BJ (cell line): ENCODE results near the gene SUN5. TPM values are rescaled to one million over a fixed set of nuclear protein-coding genes. Genes with fewer than 3 reads are reported as not detected.
"Not testable (repeated sequence)": the region's sequence is repeated elsewhere in the genome, so short reads cannot be mapped to it uniquely, and the experiment has no call there.

Experiments used
- CTCF ChIA-PET: fragments of 350-600 bp; formaldehyde crosslinking; extraction: SDS; loops from one replicate; lab custom pipeline; 2021; ENCODE audit warnings: antibody characterized with exemption, inconsistent platforms; lab: Yijun Ruan, JAX
- POLR2A ChIA-PET: fragments of 300-600 bp; sonication (Branson Sonifier 250); formaldehyde crosslinking; extraction: SDS; loops from one replicate; lab custom pipeline; 2021; ENCODE audit warnings: antibody characterized with exemption; lab: Charles Lee
- DNase-seq: peaks from one replicate; pipeline ENCODE4 v3.0.0-alpha.2; 2011; ENCODE audit warnings: low read depth
- H3K27me3 ChIP-seq: 2 replicates; pipeline ENCODE4 v1.6.0; 2011; ENCODE audit warnings: low read length; ENCODE audit not compliant: control insufficient read depth, insufficient read depth
- H3K36me3 ChIP-seq: 2 replicates; pipeline ENCODE4 v1.5.1; 2011; ENCODE audit warnings: low read length; ENCODE audit not compliant: control insufficient read depth, insufficient read depth
- H3K4me3 ChIP-seq: 2 replicates; pipeline ENCODE4 v1.5.1; 2011; ENCODE audit warnings: low read depth, mild to moderate bottlenecking, control low read depth, low read length
- polyA plus RNA-seq: library from polyadenylated mRNA; depleted of rRNA; stranded (reverse); fragments of >200 nt; gene quantifications from 2 replicates; pipeline ENCODE4 v1.2.3, GENCODE V29; 2011
- TF ChIP-seq, protein P1 (sequence below): IDR thresholded peaks from 2 replicates; pipeline ENCODE4 v1.5.1; 2011; ENCODE audit warnings: low read depth, mild to moderate bottlenecking, control low read depth, inconsistent platforms, low read length, moderate library complexity; ENCODE audit not compliant: insufficient read depth

SUN5 gene
- polyA plus RNA-seq, 1 experiment: not detected

DNA sequence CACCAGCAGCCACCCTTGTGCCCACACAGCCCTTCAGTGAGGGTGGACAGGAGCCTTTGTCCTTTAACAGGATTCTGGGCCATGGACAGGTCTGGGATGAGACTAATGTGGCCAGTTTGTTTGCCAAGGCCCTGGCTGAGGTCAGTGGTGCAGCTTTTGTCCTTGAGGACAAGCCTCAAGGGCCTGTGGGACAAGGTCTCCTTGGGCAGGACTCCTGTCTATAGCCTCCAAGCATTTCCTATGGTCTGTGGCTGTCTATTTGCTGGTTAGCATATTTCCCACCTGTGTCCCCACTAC lies 44.1 kb downstream of the SUN5 start:
- peaks cover 3% of the 10 kb centered on the region; the same call in 1 of the 2 replicates for H3K27me3 ChIP-seq
- H3K36me3 ChIP-seq: no peaks in the 10 kb centered on the region
- TF ChIP-seq, protein P1, sequence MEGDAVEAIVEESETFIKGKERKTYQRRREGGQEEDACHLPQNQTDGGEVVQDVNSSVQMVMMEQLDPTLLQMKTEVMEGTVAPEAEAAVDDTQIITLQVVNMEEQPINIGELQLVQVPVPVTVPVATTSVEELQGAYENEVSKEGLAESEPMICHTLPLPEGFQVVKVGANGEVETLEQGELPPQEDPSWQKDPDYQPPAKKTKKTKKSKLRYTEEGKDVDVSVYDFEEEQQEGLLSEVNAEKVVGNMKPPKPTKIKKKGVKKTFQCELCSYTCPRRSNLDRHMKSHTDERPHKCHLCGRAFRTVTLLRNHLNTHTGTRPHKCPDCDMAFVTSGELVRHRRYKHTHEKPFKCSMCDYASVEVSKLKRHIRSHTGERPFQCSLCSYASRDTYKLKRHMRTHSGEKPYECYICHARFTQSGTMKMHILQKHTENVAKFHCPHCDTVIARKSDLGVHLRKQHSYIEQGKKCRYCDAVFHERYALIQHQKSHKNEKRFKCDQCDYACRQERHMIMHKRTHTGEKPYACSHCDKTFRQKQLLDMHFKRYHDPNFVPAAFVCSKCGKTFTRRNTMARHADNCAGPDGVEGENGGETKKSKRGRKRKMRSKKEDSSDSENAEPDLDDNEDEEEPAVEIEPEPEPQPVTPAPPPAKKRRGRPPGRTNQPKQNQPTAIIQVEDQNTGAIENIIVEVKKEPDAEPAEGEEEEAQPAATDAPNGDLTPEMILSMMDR: no peak
- no peak overlapping the region for H3K4me3 ChIP-seq
- DNase-seq: no peak
- POLR2A ChIA-PET: no interaction called here
- CTCF ChIA-PET: no interaction called here

GRCh38 chr20:32959351-32960221 lies 44.6 kb downstream of the SUN5 start:
- H3K4me3 ChIP-seq: no peak overlapping the region
- TF ChIP-seq, protein P1: no peak
- POLR2A ChIA-PET: no interaction called here
- no peak for DNase-seq
- no peaks in the 10 kb centered on the region for H3K36me3 ChIP-seq
- CTCF ChIA-PET: no interaction called here
- peaks cover 3% of the 10 kb centered on the region; the same call in 1 of the 2 replicates for H3K27me3 ChIP-seq

DNA sequence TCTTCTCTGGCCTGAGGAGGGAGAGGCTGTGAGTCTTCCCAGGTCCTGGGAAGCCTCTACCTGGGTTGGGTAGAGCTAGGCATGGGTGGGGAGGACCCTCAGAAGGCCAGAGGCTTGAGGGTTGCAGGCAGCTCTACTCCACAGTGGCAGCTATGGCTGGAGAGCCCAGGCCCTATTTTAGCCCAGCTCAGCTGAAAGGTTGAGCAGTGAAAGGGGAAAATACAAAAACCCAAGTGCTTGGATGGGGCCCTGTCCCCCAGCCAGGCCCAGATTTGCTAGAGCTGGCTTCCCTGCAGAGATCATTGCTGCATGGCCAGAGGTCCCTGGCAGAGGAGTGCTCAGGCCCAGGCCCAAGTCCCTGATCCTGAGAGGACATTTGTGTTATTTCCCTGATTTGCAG lies 45.7 kb downstream of the SUN5 start:
- CTCF ChIA-PET: no interaction called here
- TF ChIP-seq, protein P1: no peak
- POLR2A ChIA-PET: no interaction called here
- no peak for DNase-seq
- no peaks in the 10 kb centered on the region for H3K36me3 ChIP-seq
- H3K4me3 ChIP-seq: no peak overlapping the region
- H3K27me3 ChIP-seq: peaks cover 3% of the 10 kb centered on the region; the same call in 1 of the 2 replicates

GRCh38 chr20:32957459-32957858 lies 46.8 kb downstream of the SUN5 start:
- ChIA-PET POLR2A (no interaction called here), CTCF (interaction anchor here (0.6 kb wide), 2 partner anchors 12 to 31 kb away, joined by 3 to 4 read pairs; no protein-coding TSS in a partner anchor)
- Histone ChIP-seq H3K4me3 (no peak overlapping the region), H3K27me3 (peaks cover 3% of the 10 kb centered on the region; the same call in 1 of the 2 replicates), H3K36me3 (no peaks in the 10 kb centered on the region)
- TF ChIP-seq, protein P1: no peak
- no peak for DNase-seq

DNA sequence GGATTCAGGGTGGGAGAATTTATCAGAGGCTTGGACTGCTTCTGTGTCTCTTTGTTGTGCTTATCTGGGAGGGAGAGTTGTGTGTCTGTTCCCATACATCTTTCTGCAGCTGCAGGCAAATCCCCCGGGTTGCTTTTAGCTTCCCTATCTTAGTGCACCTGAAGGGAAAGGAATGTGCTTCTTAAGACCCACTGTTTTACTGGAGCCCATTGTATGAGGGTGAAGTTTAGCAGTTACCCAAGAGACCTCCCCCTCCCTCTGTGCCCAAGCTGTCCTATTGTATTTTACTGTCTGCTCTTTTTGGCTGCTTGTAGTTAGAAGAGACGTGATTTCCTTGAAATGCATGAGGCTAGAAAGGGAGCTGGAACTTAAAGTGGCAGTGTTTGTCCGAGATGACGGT lies 53.7 kb downstream of the SUN5 start:
- POLR2A ChIA-PET, H3K27me3 ChIP-seq, H3K4me3 ChIP-seq, DNase-seq, H3K36me3 ChIP-seq: not testable (repeated sequence)
- CTCF ChIA-PET: interaction anchor here (1.6 to 2.9 kb wide), 2 partner anchors 48 to 161 kb away, joined by 5 to 10 read pairs; no protein-coding TSS in a partner anchor
